Esophagus muscularis mucosa (tissue), 4 donors: ENCODE data around the gene SETD7.

ENCODE experiments used
- EP300 ChIP-seq: sonication (generic); formaldehyde crosslinking; IDR thresholded peaks from one replicate; pipeline ENCODE4 v1.6.1; 2017; ENCODE audit warnings: antibody characterized with exemption
- POLR2A ChIP-seq: fragments of 450-650 bp; IDR thresholded peaks from one replicate; pipeline ENCODE4 v1.6.1; 2017; ENCODE audit warnings: antibody characterized with exemption, moderate library complexity, mild to moderate bottlenecking, low read depth
- POLR2AphosphoS5 ChIP-seq, 2 donors: sonication (generic); formaldehyde crosslinking; IDR thresholded peaks; one replicate each; pipeline ENCODE4 v1.6.1; 2017; ENCODE audit warnings: antibody characterized with exemption in 2 of 2
- TF ChIP-seq, protein P1 (sequence below), 3 experiments: fragments of 200-600 bp in 2 of 3; fragments of 450-650 bp in 1 of 3; sonication (generic) in 2 of 3; IDR thresholded peaks; one replicate each; pipeline ENCODE4 v1.5.1; 2017 to 2019; ENCODE audit warnings: antibody characterized with exemption in 3 of 3, mild to moderate bottlenecking in 2 of 3, moderate library complexity in 1 of 3

GRCh38 chr4:139575072-139575471 lies 19.1 kb upstream of the SETD7 start:
- TF ChIP-seq POLR2AphosphoS5 (IDR thresholded peaks at IDR 0.05) (no peak), EP300 (no peak), POLR2A (no peak)
- TF ChIP-seq, protein P1, sequence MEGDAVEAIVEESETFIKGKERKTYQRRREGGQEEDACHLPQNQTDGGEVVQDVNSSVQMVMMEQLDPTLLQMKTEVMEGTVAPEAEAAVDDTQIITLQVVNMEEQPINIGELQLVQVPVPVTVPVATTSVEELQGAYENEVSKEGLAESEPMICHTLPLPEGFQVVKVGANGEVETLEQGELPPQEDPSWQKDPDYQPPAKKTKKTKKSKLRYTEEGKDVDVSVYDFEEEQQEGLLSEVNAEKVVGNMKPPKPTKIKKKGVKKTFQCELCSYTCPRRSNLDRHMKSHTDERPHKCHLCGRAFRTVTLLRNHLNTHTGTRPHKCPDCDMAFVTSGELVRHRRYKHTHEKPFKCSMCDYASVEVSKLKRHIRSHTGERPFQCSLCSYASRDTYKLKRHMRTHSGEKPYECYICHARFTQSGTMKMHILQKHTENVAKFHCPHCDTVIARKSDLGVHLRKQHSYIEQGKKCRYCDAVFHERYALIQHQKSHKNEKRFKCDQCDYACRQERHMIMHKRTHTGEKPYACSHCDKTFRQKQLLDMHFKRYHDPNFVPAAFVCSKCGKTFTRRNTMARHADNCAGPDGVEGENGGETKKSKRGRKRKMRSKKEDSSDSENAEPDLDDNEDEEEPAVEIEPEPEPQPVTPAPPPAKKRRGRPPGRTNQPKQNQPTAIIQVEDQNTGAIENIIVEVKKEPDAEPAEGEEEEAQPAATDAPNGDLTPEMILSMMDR (IDR thresholded peaks at IDR 0.05), result no peak
